Neural cell (in vitro differentiated cells): ENCODE data around the gene RNF215.

Experiments
- CTCF ChIP-seq: fragments of 450-650 bp; IDR thresholded peaks from 2 replicates; pipeline ENCODE4 v1.5.1; 2014; ENCODE audit warnings: antibody characterized with exemption, mild to moderate bottlenecking, moderate library complexity; ENCODE audit not compliant: poor library complexity, severe bottlenecking
- EP300 ChIP-seq: fragments of 450-650 bp; conservative IDR thresholded peaks from 2 replicates; pipeline ENCODE4 v1.6.1; 2014; ENCODE audit warnings: antibody characterized with exemption, mild to moderate bottlenecking, moderate library complexity; ENCODE audit not compliant: poor library complexity, severe bottlenecking
- EZH2 ChIP-seq: fragments of 200-600, 300-800 bp; shearing (Covaris generic), sonication (generic); IDR thresholded peaks from 2 replicates; pipeline ENCODE4 v1.6.1; 2014; ENCODE audit warnings: antibody characterized with exemption, low read length, borderline replicate concordance, mild to moderate bottlenecking; ENCODE audit not compliant: insufficient read depth, poor library complexity, severe bottlenecking
- MXI1 ChIP-seq: fragments of 450-650 bp; conservative IDR thresholded peaks from 2 replicates; pipeline ENCODE4 v1.6.1; 2014; ENCODE audit warnings: antibody characterized with exemption, mild to moderate bottlenecking; ENCODE audit not compliant: poor library complexity, severe bottlenecking
- POLR2AphosphoS5 ChIP-seq: IDR thresholded peaks from 2 replicates; pipeline ENCODE4 v1.6.1; 2012
- RAD21 ChIP-seq: fragments of 450-650 bp; conservative IDR thresholded peaks from 2 replicates; pipeline ENCODE4 v1.6.1; 2014; ENCODE audit warnings: antibody characterized with exemption, mild to moderate bottlenecking, moderate library complexity
- REST ChIP-seq: IDR thresholded peaks from 2 replicates; pipeline ENCODE4 v1.6.1; 2012; ENCODE audit warnings: borderline replicate concordance
- TAF1 ChIP-seq: IDR thresholded peaks from 2 replicates; pipeline ENCODE4 v1.6.1; 2012; ENCODE audit warnings: low read depth

GRCh38 chr22:30397656-30398635 is 10.7 kb upstream of the RNF215 start:
- TF ChIP-seq POLR2AphosphoS5 (no peak), EZH2 (no peak), MXI1 (no peak), CTCF (no peak), REST (no peak), TAF1 (no peak), EP300 (no peak), RAD21 (no peak)
